GM20431 (cell line): ENCODE results near the gene UVRAG.

Experiments
- in situ Hi-C: fragments of 300-500 bp; cut with MseI, MboI; formaldehyde crosslinking; loops from one replicate; pipeline ENCODE4 v1.15.0; 2020; ENCODE audit warnings: low sequenced_read_pairs; ENCODE audit not compliant: unreplicated experiment

Gene UVRAG

DNA sequence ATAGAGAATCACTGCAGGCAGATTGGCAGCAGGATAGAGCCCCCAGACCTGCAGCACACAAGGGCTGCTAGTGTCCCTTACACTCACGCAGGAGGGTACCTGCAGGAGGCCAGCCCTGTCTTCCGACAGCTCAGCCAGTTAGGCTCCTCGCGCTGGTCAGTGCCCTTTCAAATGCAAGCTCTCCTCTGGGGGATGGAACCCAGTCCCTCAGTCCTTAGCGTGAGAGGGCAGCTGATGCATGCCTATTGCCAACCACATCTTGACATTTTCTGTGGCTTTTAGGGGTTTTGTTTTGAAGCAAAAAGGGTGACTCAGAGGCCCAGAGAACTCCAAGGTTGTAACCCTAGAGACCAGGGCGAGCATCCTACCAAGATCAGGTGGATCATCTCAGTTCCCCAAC is 351.3 kb downstream of the UVRAG start:
- in situ Hi-C loops = no loop called here

DNA sequence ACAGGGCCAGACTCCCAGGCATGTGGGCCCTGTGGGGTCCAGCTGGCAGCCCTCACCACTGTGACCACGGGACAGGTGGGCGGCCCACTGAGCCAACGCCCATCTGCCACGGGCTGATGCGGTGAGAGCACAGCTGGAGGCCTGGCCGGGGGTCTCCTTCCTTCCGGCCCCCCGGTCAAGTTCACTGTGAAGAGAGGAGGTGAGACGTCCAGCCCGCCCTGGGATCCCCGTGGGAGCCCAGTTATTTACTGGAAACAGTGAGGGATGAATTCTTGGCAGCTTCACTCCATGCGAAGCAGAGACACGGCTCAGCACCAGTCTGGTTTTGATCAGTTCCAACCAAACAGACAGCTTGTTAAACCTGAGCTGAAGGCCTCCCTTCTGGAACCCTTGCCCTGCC is 352.6 kb downstream of the UVRAG start:
- in situ Hi-C loops = no loop called here

DNA sequence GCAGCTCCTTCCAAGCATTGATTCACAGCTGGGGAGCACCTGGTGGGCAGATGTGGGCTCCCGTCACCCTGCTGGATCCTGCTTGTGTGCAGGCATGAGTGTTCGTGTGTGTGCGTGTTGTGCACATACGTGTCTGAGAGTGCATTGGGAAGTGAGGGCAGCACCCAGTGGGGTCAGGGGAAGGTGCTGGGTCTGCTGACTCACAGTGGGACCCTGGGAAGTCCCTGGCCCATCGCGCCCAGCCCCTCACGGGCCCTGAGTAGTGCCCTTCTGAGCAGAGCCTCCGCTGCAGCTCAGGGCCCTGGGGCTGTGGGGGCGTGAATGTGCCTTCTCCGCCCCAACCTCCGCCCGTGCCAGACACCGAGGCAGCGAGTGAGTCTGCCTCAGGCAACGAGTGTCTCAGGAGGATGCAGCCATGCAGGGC is 354.5 kb downstream of the UVRAG start:
- in situ Hi-C loops = no loop called here

DNA sequence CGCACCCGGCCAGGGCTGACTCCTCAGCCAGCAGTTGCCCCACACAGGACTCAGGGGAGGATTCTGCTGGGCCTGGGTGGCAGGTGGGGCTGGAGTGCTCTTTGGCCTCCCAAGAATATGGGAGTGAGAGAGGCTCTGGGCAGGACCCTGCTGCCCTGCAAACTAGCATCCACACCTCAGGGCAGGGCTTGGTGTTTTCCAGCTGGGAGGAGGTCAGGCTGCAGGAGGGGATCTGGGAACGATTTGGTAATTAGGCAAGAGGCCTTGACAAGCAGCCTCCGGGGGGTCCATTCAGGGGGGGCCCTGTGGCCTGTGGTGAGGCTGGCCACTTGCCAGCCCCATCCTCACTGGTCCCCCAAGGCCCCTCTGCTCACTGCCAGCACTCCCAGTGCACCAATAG is 355.5 kb downstream of the UVRAG start:
- in situ Hi-C loops = no loop called here

DNA sequence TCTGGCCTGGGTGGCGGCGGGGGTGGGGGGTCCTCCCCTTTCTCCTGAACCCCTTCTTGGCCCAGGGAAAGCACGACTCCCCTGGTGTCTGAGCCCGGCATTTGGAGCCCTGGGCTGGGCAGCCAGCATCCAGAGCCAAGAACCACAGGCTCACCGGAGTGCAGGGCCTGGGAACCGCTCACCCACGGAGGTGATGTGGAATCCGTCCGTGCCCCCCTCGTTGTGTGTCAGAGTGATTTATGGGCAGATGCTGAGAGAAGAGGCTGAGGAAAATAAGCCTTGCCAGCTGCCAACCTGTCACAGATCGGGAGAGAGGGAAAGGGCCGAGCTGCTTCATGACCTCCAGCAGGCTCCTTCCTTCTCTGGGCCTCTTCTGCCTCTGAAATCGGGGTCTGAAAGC is 357.6 kb downstream of the UVRAG start:
- in situ Hi-C loops = no loop called here

DNA sequence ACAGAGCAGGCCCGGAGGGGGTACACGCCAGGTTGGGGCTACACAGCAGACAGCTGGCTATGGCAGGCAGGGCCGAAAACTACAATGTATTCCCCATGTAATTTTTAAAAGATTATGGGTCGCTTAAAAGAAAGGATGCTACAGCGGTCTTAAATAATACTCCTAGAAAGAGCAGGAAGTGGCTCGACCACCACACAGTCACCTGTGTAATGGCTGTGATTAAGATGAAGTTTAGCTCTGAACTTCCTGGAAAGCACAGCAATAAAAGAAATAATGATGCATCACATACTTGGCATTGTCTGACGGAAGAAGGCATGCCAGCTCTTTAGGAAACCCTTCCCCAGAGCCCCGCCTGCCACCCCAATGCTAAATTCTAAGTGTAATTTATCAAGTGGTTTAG is 358.7 kb downstream of the UVRAG start:
- in situ Hi-C loops = no loop called here

GRCh38 chr11:76174330-76174729 is 359.3 kb downstream of the UVRAG start:
- in situ Hi-C loops = no loop called here

DNA sequence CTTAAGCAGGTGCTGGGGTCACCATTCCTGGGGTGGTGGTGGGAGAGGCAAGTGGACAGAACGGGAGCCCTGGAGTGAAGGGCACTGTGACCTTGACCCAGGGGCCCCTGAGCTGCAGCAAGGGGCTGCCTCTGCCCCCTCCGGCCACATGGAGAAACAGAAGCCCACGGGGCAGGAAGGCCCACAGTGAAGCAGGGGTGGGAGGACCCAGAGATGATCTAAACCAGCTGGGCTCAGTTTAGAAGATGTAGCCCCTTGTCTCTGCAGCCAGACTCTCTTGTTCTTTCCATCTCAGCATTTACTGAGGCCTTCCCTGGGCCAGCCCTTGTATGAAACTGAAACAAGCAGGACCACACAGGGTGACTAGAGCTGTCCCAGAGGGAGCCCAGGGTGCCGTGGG is 360.8 kb downstream of the UVRAG start:
- in situ Hi-C loops = no loop called here

DNA sequence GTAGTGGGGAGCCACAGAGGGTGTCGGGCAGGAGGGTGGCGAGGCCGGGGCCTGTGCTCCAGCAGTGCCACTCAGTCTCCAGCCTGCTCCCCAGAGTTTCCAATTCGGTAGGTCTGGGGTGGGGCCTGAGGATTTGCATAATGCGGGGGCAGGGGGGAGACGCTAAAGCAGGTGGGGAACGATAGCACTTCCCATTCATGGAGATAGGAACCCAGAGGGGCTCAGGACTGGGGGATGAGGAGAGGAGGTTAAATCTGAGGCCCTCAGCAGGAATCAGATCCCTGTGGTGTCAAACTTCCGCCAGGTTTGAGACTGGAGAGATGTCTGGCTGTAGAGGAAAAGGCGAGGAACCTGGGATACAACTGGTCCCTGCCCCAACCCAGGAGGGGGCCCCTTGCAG is 361.5 kb downstream of the UVRAG start:
- in situ Hi-C loops = no loop called here

DNA sequence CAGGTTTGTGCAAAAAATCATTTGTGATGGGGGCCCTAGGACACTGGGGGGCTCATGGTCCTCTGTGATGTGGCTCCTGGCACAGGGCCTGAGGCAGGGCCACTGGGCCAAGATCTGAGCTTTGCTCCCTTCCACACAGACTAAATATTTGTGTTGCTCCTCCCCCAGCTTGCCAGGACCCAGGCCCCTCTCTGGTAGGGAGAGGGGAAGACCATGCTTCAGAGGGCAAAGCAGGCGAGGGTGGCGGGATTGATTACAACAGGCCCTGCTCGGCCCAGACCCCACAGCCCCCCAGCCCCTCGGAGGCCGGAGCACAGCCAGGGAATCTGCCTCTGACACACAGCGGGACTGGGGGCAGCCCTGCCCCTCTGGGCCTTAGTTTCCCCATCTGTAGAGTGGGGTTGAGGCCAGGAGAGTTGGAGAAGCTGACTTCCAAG is 362.3 kb downstream of the UVRAG start:
- in situ Hi-C loops = no loop called here

DNA sequence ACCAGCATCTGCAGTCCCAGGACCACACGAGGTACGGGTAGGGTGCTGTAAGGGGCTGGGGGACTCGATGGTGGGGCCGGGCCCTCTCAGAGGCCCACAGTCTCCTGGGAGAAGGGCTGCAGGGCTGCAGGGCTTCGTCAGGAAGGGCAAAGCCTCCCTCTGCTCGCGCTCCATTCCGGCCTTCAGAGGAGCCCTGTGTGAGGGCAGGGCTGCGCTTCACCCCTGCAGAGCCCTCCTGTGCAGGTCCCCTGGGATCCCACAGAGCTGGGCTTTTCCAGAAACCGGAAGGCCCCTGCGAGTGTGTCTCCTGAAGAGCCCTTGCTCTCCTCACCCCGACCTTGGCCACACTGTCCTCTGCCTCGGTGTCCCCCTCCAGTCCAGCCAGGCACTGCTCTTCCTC is 364.1 kb downstream of the UVRAG start:
- in situ Hi-C loops = no loop called here

GRCh38 chr11:76181371-76181770 is 366.4 kb downstream of the UVRAG start:
- in situ Hi-C loops = no loop called here

DNA sequence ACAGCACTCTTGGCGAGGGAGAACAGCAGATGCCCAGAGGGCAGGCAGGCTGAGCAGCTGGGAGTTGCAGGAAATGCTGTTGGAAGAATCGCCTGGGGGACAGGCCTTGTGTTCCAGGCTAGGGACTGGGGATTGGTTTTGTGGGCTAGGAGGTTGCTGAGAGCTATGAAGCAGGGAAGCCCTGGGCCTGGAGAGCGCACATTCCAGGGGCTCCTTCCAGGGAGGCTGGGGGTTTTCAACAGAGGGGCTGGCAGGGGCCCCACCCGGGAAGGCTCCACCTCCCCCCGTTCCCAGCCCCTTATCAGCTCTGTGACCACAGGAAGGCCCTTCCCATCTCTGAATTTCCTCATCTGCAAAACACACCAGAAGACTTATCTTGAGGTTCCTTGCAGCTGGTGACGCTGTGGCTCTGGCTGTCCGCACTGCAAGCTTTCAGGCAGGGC is 369.6 kb downstream of the UVRAG start:
- in situ Hi-C loops = no loop called here

- in situ Hi-C loops = no loop called here
Measured at GRCh38 chr11:76185511-76185910, 370.5 kb downstream of the UVRAG start.

GRCh38 chr11:76185931-76186401 is 371.0 kb downstream of the UVRAG start:
- in situ Hi-C loops = no loop called here

- in situ Hi-C loops = no loop called here
Measured at GRCh38 chr11:76186776-76187279, 371.8 kb downstream of the UVRAG start.

DNA sequence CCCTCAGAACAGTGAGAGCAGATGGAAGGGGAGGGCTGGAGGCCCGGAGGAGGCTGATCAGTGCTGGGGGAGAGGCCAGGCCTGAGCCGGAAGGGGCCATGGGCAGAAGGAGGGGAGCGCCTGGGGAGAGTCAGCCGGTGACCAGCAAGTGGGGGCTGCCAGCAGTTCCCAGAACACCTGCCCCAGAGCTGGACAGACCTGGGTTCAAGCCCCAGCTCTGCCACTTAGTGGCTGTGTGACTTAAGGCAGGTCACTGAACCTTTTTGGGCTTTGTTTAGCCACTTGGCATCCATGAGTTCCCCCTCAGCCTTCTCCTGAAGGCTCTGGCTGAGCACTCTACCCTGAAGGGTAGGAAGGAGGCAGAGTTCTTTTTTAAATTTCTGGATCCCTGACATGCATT is 373.9 kb downstream of the UVRAG start:
- in situ Hi-C loops = no loop called here

DNA sequence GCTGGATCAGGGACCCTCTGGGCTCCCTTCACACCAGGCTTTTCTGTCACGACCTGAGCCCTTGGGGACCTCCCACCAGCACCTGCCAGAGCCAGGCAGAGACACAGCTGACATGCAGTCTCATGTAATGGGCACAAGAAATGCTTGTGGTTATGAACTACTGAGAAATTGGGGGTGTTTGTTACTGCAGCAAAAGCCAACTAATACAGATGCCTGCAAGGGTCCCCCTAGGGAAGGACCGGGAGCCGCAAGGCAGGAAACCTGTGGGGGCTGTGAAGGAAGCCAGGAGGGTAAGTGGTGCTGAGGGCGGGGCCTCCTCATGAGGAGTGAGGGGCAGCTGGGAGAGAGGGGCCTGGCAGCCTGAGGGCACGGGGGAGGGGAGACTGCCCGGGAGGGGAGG is 374.7 kb downstream of the UVRAG start:
- in situ Hi-C loops = no loop called here

- in situ Hi-C loops = no loop called here
Measured at GRCh38 chr11:76190376-76190775, 375.4 kb downstream of the UVRAG start.
